PC-3 (cell line): ENCODE results near the gene ATMIN. TPM values are rescaled to one million over a fixed set of nuclear protein-coding genes. Genes with fewer than 3 reads are reported as not detected.

Experiments used
- ATAC-seq: fragments of 200-7000 bp; cut with Tn5 transposase; 2 replicates; pipeline ENCODE4 v1.9.1; 2020; ENCODE audit warnings: mild to moderate bottlenecking, moderate library complexity
- BruUV-seq: library from RNA; stranded (reverse); fragments of 400-500 nt; replicated peaks from 2 replicates; lab custom pipeline; 2021; lab: Mats Ljungman, UMichigan
- CTCF ChIA-PET: fragments of 300-600 bp; sonication (Branson Sonifier 250); formaldehyde crosslinking; loops from one replicate; lab custom pipeline; 2022; ENCODE audit warnings: antibody characterized with exemption; lab: Charles Lee
- POLR2A ChIA-PET: fragments of 300-600 bp; sonication (Branson Sonifier 250); formaldehyde crosslinking; loops from one replicate; lab custom pipeline; 2022; ENCODE audit warnings: antibody characterized with exemption; ENCODE audit not compliant: unreplicated experiment; lab: Charles Lee
- DNase-seq: peaks from one replicate; pipeline ENCODE4 v3.0.0-alpha.2; 2015
- H2AFZ ChIP-seq: fragments of 300-600 bp; sonication (generic); 2 replicates; pipeline ENCODE4 v1.6.0; 2016; ENCODE audit warnings: antibody characterized with exemption, low read length
- H3F3A ChIP-seq: fragments of 300-600 bp; sonication (generic); one replicate; pipeline ENCODE4 v1.6.0; 2017; ENCODE audit warnings: antibody characterized with exemption, low read length, control low read depth, mild to moderate bottlenecking; ENCODE audit not compliant: unreplicated experiment
- H3K27ac ChIP-seq: fragments of 300-600 bp; sonication (generic); 2 replicates; pipeline ENCODE4 v1.5.1; 2016; ENCODE audit warnings: mild to moderate bottlenecking, low read length
- H3K27me3 ChIP-seq: fragments of 300-600 bp; sonication (generic); 2 replicates; pipeline ENCODE4 v1.6.1; 2016; ENCODE audit warnings: low read length, mixed read lengths
- H3K36me3 ChIP-seq: fragments of 300-600 bp; sonication (generic); 2 replicates; pipeline ENCODE4 v1.6.1; 2016; ENCODE audit warnings: low read depth, mixed run types, low read length, mixed read lengths
- H3K4me1 ChIP-seq: fragments of 300-600 bp; sonication (generic); 2 replicates; pipeline ENCODE4 v1.5.1; 2016; ENCODE audit warnings: low read length; ENCODE audit not compliant: insufficient read depth
- H3K4me2 ChIP-seq: fragments of 300-600 bp; sonication (generic); 2 replicates; pipeline ENCODE4 v1.6.0; 2016; ENCODE audit warnings: low read length
- H3K4me3 ChIP-seq: fragments of 300-600 bp; sonication (generic); 2 replicates; pipeline ENCODE4 v1.5.1; 2016; ENCODE audit warnings: mild to moderate bottlenecking, low read length, mixed read lengths
- H3K79me2 ChIP-seq: fragments of 300-600 bp; sonication (generic); 2 replicates; pipeline ENCODE4 v1.6.1; 2017; ENCODE audit warnings: low read length, mixed read lengths
- H3K9ac ChIP-seq: fragments of 300-600 bp; sonication (generic); 2 replicates; pipeline ENCODE4 v1.6.0; 2016; ENCODE audit warnings: mild to moderate bottlenecking, low read length
- H3K9me2 ChIP-seq: fragments of 300-600 bp; sonication (generic); replicated peaks from 2 replicates; pipeline ENCODE4 v1.6.1; 2016; ENCODE audit warnings: mixed run types, low read length, mixed read lengths
- H3K9me3 ChIP-seq: fragments of 300-600 bp; sonication (generic); 2 replicates; pipeline ENCODE4 v1.6.1; 2016; ENCODE audit warnings: low read length, mixed read lengths
- H4K20me1 ChIP-seq: fragments of 300-600 bp; sonication (generic); 2 replicates; pipeline ENCODE4 v1.6.1; 2016; ENCODE audit warnings: low read length, mixed read lengths
- CTCF ChIP-seq: fragments of 300-600 bp; sonication (generic); conservative IDR thresholded peaks from 2 replicates; pipeline ENCODE4 v1.5.1; 2017; ENCODE audit warnings: antibody characterized with exemption, low read depth, mild to moderate bottlenecking, low read length
- EZH2 ChIP-seq: fragments of 300-600 bp; sonication (generic); IDR thresholded peaks from one replicate; pipeline ENCODE4 v1.6.1; 2017; ENCODE audit warnings: antibody characterized with exemption, mild to moderate bottlenecking, low read length; ENCODE audit not compliant: unreplicated experiment
- EZH2phosphoT487 ChIP-seq: fragments of 300-600 bp; sonication (generic); IDR thresholded peaks from 2 replicates; pipeline ENCODE4 v1.6.1; 2018; ENCODE audit warnings: mild to moderate bottlenecking, antibody characterized with exemption, low read length, borderline replicate concordance
- intact Hi-C: fragments of 100-400 bp; cut with micrococcal nuclease; formaldehyde crosslinking; loops from 2 replicates; pipeline ENCODE4 v1.9.0; 2023
- total RNA-seq: library from RNA; depleted of rRNA; stranded (reverse); fragments of >200 nt; gene quantifications from 2 replicates; pipeline ENCODE4 v1.2.3, GENCODE V29; 2014

The ATMIN gene
- total RNA-seq, 1 experiment from 2014 or later = 35.4 TPM

DNA sequence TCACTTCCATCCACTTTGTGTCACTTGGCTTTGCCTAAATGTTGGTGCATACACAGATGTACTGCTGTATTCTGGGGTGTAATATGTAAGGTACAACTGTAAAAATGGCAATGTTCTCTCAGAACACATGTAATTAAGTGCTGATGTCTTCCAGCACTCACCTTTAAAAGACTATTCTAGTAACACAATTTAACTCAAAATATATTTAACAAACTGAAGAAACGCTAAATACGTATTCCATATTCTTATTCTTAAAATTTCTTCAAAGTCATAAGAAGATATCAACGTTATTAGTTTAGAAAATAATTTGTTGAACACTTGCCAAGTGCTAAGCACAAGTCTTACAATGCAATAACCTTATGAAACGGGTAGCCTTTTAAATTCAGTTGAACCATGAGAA is 32.6 kb upstream of the ATMIN start:
- no peaks in the 10 kb centered on the region for H3K9me2 ChIP-seq
- DNase-seq = no peak
- no peak overlapping the region for H3K4me2 ChIP-seq
- peaks cover 93% of the 10 kb centered on the region for H3K79me2 ChIP-seq
- intact Hi-C loops = no loop called here
- no peaks in the 10 kb centered on the region for H3F3A ChIP-seq
- no peak overlapping the region for H2AFZ ChIP-seq
- no peak overlapping the region for H3K27ac ChIP-seq
- H3K9me3 ChIP-seq = no peaks in the 10 kb centered on the region
- H3K36me3 ChIP-seq = no peaks in the 10 kb centered on the region
- no peak overlapping the region for H3K9ac ChIP-seq
- ATAC-seq = no peak
- no peak for TF ChIP-seq EZH2phosphoT487
- TF ChIP-seq CTCF = no peak
- TF ChIP-seq EZH2 = no peak
- H4K20me1 ChIP-seq = peaks cover 18% of the 10 kb centered on the region; the same call in 1 of the 2 replicates
- BruUV-seq = no TSS peak
- peaks cover 5% of the 10 kb centered on the region; the same call in 1 of the 2 replicates for H3K4me1 ChIP-seq
- no peak overlapping the region for H3K4me3 ChIP-seq
- CTCF ChIA-PET = no interaction called here
- POLR2A ChIA-PET = no interaction called here
- no peaks in the 10 kb centered on the region for H3K27me3 ChIP-seq

DNA sequence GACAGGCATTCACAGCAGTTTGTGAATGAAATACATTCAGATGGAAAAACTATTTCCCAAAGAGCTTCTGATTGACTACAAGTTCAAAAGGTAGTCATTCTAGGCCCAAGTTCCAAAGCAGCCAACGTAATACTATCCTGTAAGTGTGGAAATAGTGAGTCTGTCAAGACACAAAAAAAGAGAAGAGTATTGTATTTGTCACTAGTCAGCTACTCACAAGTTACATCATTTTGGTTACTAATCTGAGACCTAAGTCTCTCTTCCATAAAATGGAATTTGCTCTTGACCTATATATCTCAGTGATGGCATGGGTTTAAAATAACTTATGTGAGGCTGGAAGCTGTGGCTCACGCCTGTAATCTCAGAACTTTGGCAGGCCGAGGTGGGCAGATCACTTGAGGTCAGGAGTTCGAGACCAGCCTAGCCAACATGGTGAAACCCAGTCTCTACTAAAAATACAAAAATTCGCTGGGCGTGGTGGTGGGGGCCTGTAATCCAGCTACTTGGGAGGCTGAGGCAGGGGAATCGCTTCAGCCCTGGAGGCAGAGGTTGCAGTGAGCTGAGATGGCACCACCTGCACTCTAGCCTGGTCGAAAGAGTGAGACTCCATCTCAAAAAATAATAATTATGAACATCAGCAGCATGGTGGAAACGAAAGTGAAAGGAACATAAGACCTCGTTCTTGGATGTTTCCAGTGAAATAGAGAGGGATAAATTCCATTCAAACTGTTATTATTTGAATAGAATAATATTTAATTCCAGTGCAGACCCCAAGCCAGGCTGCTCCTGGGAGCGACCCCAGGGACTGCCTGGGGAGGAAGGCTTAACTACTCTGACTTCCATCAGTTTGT is 31.8 kb upstream of the ATMIN start:
- Histone ChIP-seq H3K36me3 (no peaks in the 10 kb centered on the region), H3K4me3 (peak overlapping the region; percentile 99; the same call in 1 of the 2 replicates), H3K79me2 (peaks cover 93% of the 10 kb centered on the region), H3K9me3 (no peaks in the 10 kb centered on the region), H3K27ac (no peak overlapping the region), H3K4me1 (peaks cover 10% of the 10 kb centered on the region; the same call in 1 of the 2 replicates), H3K9ac (0 out of 2 replicates have a peak overlapping the region, but pooled peaks have one; percentile 96), H3K4me2 (peak overlapping the region; percentile 99), H4K20me1 (peaks cover 18% of the 10 kb centered on the region; the same call in 1 of the 2 replicates), H2AFZ (no peak overlapping the region), H3F3A (no peaks in the 10 kb centered on the region), H3K9me2 (no peaks in the 10 kb centered on the region), H3K27me3 (no peaks in the 10 kb centered on the region)
- ATAC-seq = no peak
- BruUV-seq = no TSS peak
- ChIA-PET CTCF (interaction anchor here (0.6 kb wide), 2 partner anchors 14 to 32 kb away, joined by 3 read pairs; partner anchors contain the start of gene ATMIN), POLR2A (no interaction called here)
- DNase-seq = no peak
- intact Hi-C loops = loop anchor here (2.0 kb wide), 1 partner anchor 73 kb away; the partner anchor contains the start of gene C16orf46
- no peak for TF ChIP-seq EZH2
- no peak for TF ChIP-seq CTCF
- TF ChIP-seq EZH2phosphoT487 = no peak
